Prostate gland (tissue), 2 donors: ENCODE measurements around the gene CEP43.

Source experiments
- POLR2A ChIP-seq: fragments of 450-650 bp; IDR thresholded peaks from one replicate; pipeline ENCODE4 v1.6.1; 2016; ENCODE audit warnings: antibody characterized with exemption, mild to moderate bottlenecking
- POLR2AphosphoS5 ChIP-seq: sonication (generic); formaldehyde crosslinking; IDR thresholded peaks from one replicate; pipeline ENCODE4 v1.6.1; 2017; ENCODE audit warnings: antibody characterized with exemption
- TF ChIP-seq, protein P1 (sequence below), 4 experiments: fragments of 200-600 bp in 2 of 4; fragments of 450-650 bp in 2 of 4; sonication (generic) in 2 of 4; IDR thresholded peaks; 1 replicate in 3 of 4; 2 replicates in 1 of 4; pipeline ENCODE4 v1.5.1; 2016 to 2019; ENCODE audit warnings: antibody characterized with exemption in 4 of 4, mild to moderate bottlenecking in 2 of 4, moderate library complexity in 2 of 4

- TF ChIP-seq, protein P1, sequence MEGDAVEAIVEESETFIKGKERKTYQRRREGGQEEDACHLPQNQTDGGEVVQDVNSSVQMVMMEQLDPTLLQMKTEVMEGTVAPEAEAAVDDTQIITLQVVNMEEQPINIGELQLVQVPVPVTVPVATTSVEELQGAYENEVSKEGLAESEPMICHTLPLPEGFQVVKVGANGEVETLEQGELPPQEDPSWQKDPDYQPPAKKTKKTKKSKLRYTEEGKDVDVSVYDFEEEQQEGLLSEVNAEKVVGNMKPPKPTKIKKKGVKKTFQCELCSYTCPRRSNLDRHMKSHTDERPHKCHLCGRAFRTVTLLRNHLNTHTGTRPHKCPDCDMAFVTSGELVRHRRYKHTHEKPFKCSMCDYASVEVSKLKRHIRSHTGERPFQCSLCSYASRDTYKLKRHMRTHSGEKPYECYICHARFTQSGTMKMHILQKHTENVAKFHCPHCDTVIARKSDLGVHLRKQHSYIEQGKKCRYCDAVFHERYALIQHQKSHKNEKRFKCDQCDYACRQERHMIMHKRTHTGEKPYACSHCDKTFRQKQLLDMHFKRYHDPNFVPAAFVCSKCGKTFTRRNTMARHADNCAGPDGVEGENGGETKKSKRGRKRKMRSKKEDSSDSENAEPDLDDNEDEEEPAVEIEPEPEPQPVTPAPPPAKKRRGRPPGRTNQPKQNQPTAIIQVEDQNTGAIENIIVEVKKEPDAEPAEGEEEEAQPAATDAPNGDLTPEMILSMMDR (IDR thresholded peaks at IDR 0.05): no peak
- no peak for TF ChIP-seq POLR2A
- TF ChIP-seq POLR2AphosphoS5: no peak
Measured at GRCh38 chr6:167044696-167045095, 45.5 kb downstream of the CEP43 start.
